Prostate gland (tissue), 2 donors: ENCODE measurements around the gene OMG. TPM values are rescaled to one million over a fixed set of nuclear protein-coding genes. Genes with fewer than 3 reads are reported as not detected.
"Not testable (repeated sequence)": the region's sequence is repeated elsewhere in the genome, so short reads cannot be mapped to it uniquely, and the experiment has no call there.

ENCODE experiments used
- DNase-seq: peaks from one replicate; pipeline ENCODE4 v3.0.0-alpha.2; 2019; ENCODE audit warnings: low spot score
- H3K27ac ChIP-seq, 2 donors: fragments of 200-600 bp; sonication (generic); 2 replicates each; pipeline ENCODE4 v1.5.1; 2017 to 2019
- H3K27me3 ChIP-seq: fragments of 200-600 bp; sonication (generic); replicated peaks from 2 replicates; pipeline ENCODE4 v1.5.1; 2019; ENCODE audit not compliant: insufficient read depth
- H3K36me3 ChIP-seq, 2 donors: fragments of 200-600 bp; sonication (generic); 1 replicate in 1 of 2; 2 replicates in 1 of 2; pipeline versions ENCODE4 v1.5.1 to v1.8.1; 2017 to 2019
- H3K4me1 ChIP-seq: fragments of 200-600 bp; sonication (generic); replicated peaks from 2 replicates; pipeline ENCODE4 v1.5.1; 2019
- H3K4me3 ChIP-seq, 2 donors: fragments of 200-600 bp; sonication (generic); 2 replicates each; pipeline ENCODE4 v1.5.1; 2017 to 2019
- H3K9me3 ChIP-seq: fragments of 200-600 bp; sonication (generic); 2 replicates; pipeline ENCODE4 v1.5.1; 2017
- CTCF ChIP-seq, 4 experiments: fragments of 200-600 bp in 2 of 4; fragments of 450-650 bp in 2 of 4; sonication (generic) in 2 of 4; IDR thresholded peaks; 1 replicate in 3 of 4; 2 replicates in 1 of 4; pipeline ENCODE4 v1.5.1; 2016 to 2019; ENCODE audit warnings: antibody characterized with exemption in 4 of 4, mild to moderate bottlenecking in 2 of 4, moderate library complexity in 2 of 4
- POLR2A ChIP-seq: fragments of 450-650 bp; IDR thresholded peaks from one replicate; pipeline ENCODE4 v1.6.1; 2016; ENCODE audit warnings: antibody characterized with exemption, mild to moderate bottlenecking
- POLR2AphosphoS5 ChIP-seq: sonication (generic); formaldehyde crosslinking; IDR thresholded peaks from one replicate; pipeline ENCODE4 v1.6.1; 2017; ENCODE audit warnings: antibody characterized with exemption
- WGBS: methylation state at CpG from one replicate; pipeline ENCODE4 v1.1.5; 2018; 5-methylcytosine and 5-hydroxymethylcytosine counted together
- intact Hi-C: fragments of 100-400 bp; cut with DNase I; formaldehyde crosslinking; loops from one replicate; pipeline ENCODE4 v1.14.2; 2022
- total RNA-seq, 2 donors: library from RNA; depleted of rRNA; stranded (reverse); fragments of >200 nt; gene quantifications; one replicate each; pipeline ENCODE4 v1.1.0, GENCODE V29; 2016

Gene OMG
- total RNA-seq, 2 donors from 2014 or later = not detected

GRCh38 chr17:31313982-31314781, 17.1 kb upstream of the OMG start, which contains the start of gene EVI2B:
TSS of gene EVI2B (minus strand) at chr17:31314054. CDS start at chr17:31305609, 8,445 bp downstream.
- no peaks in the 10 kb centered on the region for H3K9me3 ChIP-seq
- H3K27me3 ChIP-seq = no peaks in the 10 kb centered on the region
- H3K36me3 ChIP-seq = no peaks in the 10 kb centered on the region
- intact Hi-C loops = no loop called here
- H3K4me1 ChIP-seq = no peaks in the 10 kb centered on the region
- WGBS = 76% methylated on average over 3 of the region's 3 CpGs
- no peak within 1 kb of the TSS for H3K4me3 ChIP-seq
- no peak within 1 kb of the TSS for H3K27ac ChIP-seq
- no peak for DNase-seq
- no peak for TF ChIP-seq POLR2AphosphoS5
- TF ChIP-seq POLR2A = no peak
- TF ChIP-seq CTCF (IDR thresholded peaks at IDR 0.05) = no peak

- H3K27ac ChIP-seq, DNase-seq, H3K27me3 ChIP-seq, H3K9me3 ChIP-seq, intact Hi-C loops, H3K36me3 ChIP-seq, H3K4me3 ChIP-seq, H3K4me1 ChIP-seq: not testable (repeated sequence)
- 84% methylated on average over 7 of the region's 7 CpGs for WGBS
Observed at GRCh38 chr17:31312223-31312622, 15.2 kb upstream of the OMG start.

- Histone ChIP-seq H3K27ac (no peak overlapping the region), H3K27me3 (no peaks in the 10 kb centered on the region), H3K4me3 (no peak overlapping the region), H3K9me3 (no peaks in the 10 kb centered on the region), H3K4me1 (no peaks in the 10 kb centered on the region), H3K36me3 (no peaks in the 10 kb centered on the region)
- WGBS = 93% methylated on average over 3 of the region's 3 CpGs
- DNase-seq = no peak
- intact Hi-C loops = no loop called here
- no peak for TF ChIP-seq POLR2A
- TF ChIP-seq CTCF (IDR thresholded peaks at IDR 0.05) = no peak
- no peak for TF ChIP-seq POLR2AphosphoS5
Observed at GRCh38 chr17:31311526-31311925, 14.5 kb upstream of the OMG start.

GRCh38 chr17:31310886-31311285, 13.8 kb upstream of the OMG start:
- Histone ChIP-seq H3K27ac (no peak overlapping the region), H3K4me3 (no peak overlapping the region), H3K27me3 (no peaks in the 10 kb centered on the region), H3K4me1 (no peaks in the 10 kb centered on the region), H3K9me3 (no peaks in the 10 kb centered on the region), H3K36me3 (no peaks in the 10 kb centered on the region)
- intact Hi-C loops = no loop called here
- 85% methylated on average over 7 of the region's 7 CpGs for WGBS
- DNase-seq = no peak
- TF ChIP-seq POLR2AphosphoS5 (no peak), POLR2A (no peak), CTCF (IDR thresholded peaks at IDR 0.05) (no peak)

- H3K4me1 ChIP-seq = no peaks in the 10 kb centered on the region
- H3K4me3 ChIP-seq = no peak overlapping the region
- no peaks in the 10 kb centered on the region for H3K9me3 ChIP-seq
- H3K27ac ChIP-seq = no peak overlapping the region
- WGBS = 57% methylated on average over 2 of the region's 2 CpGs
- TF ChIP-seq CTCF (IDR thresholded peaks at IDR 0.05) (no peak), POLR2A (no peak), POLR2AphosphoS5 (no peak)
- no peaks in the 10 kb centered on the region for H3K27me3 ChIP-seq
- intact Hi-C loops = no loop called here
- DNase-seq = no peak
- H3K36me3 ChIP-seq = no peaks in the 10 kb centered on the region
Observed at GRCh38 chr17:31310260-31310659, 13.2 kb upstream of the OMG start.
